ENCODE measurements around the gene UBP1. TPM values are rescaled to one million over a fixed set of nuclear protein-coding genes. Genes with fewer than 3 reads are reported as not detected.
"Not testable (repeated sequence)": the region's sequence is repeated elsewhere in the genome, so short reads cannot be mapped to it uniquely, and the experiment has no call there.

Gene UBP1
- total RNA-seq, 1 donor from 2014 or later = 74.1 TPM

GRCh38 chr3:33433843-33434242, 6.4 kb downstream of the UBP1 start:
- peaks cover 28% of the 10 kb centered on the region for H3K4me1 ChIP-seq

GRCh38 chr3:33430571-33430970, 9.6 kb downstream of the UBP1 start:
- Mint-ChIP-seq H3K4me1 (peaks cover 43% of the 10 kb centered on the region), H3K4me3 (no peak overlapping the region), H3K9me3 (no peaks in the 10 kb centered on the region), H3K27me3 (ENCODE audit: insufficient read depth, low read depth) (peaks cover 3% of the 10 kb centered on the region), H3K36me3 (peaks cover 7% of the 10 kb centered on the region), H3K27ac (no peak overlapping the region)
- H3K4me1 ChIP-seq = peaks cover 40% of the 10 kb centered on the region
- TF ChIP-seq EZH2phosphoT487 (IDR thresholded peaks at IDR 0.05) = no peak
- TF ChIP-seq CTCF (IDR thresholded peaks at IDR 0.05) = no peak
- no peak for TF ChIP-seq EZH2 (IDR thresholded peaks at IDR 0.05)
- peaks cover 100% of the 10 kb centered on the region for H3K79me2 ChIP-seq (ENCODE audit: low read depth)
- H3K9ac ChIP-seq = no peak overlapping the region
- H3K36me3 ChIP-seq = no peaks in the 10 kb centered on the region
- H3K9me3 ChIP-seq (ENCODE audit: low read depth) = no peaks in the 10 kb centered on the region
- DNase-seq (ENCODE audit: low spot score) = peak; percentile 15
- H3K27me3 ChIP-seq = no peaks in the 10 kb centered on the region
- no peak overlapping the region for H2AFZ ChIP-seq (replicated peaks)
- H3K4me3 ChIP-seq = no peak overlapping the region
- H4K20me1 ChIP-seq (ENCODE audit: low read depth) = peaks cover 83% of the 10 kb centered on the region
- peaks cover 26% of the 10 kb centered on the region for H3F3A ChIP-seq (ENCODE audit: low read depth)
- peak overlapping the region; percentile 35 for H3K27ac ChIP-seq
- peak overlapping the region; percentile 25 for H3K4me2 ChIP-seq

More at GRCh38 chr3:33433843-33434242, 6.4 kb downstream of the UBP1 start:
- no peaks in the 10 kb centered on the region for H3K36me3 ChIP-seq
- Mint-ChIP-seq H3K36me3 (peaks cover 1% of the 10 kb centered on the region), H3K9me3 (no peaks in the 10 kb centered on the region), H3K27ac (no peak overlapping the region), H3K4me1 (peaks cover 37% of the 10 kb centered on the region), H3K27me3 (ENCODE audit: insufficient read depth, low read depth) (peaks cover 6% of the 10 kb centered on the region), H3K4me3 (no peak overlapping the region)
- no peak for TF ChIP-seq EZH2phosphoT487 (IDR thresholded peaks at IDR 0.05)
- no peak for TF ChIP-seq EZH2 (IDR thresholded peaks at IDR 0.05)
- TF ChIP-seq CTCF (IDR thresholded peaks at IDR 0.05) = no peak
- no peak overlapping the region for H3K9ac ChIP-seq
- no peak for DNase-seq (ENCODE audit: low spot score)
- H3K4me3 ChIP-seq = no peak overlapping the region
- peaks cover 83% of the 10 kb centered on the region for H4K20me1 ChIP-seq (ENCODE audit: low read depth)
- no peaks in the 10 kb centered on the region for H3K9me3 ChIP-seq (ENCODE audit: low read depth)
- no peak overlapping the region for H2AFZ ChIP-seq (replicated peaks)
- no peak overlapping the region for H3K4me2 ChIP-seq
- peaks cover 100% of the 10 kb centered on the region for H3K79me2 ChIP-seq (ENCODE audit: low read depth)
- no peak overlapping the region for H3K27ac ChIP-seq
- H3K27me3 ChIP-seq = no peaks in the 10 kb centered on the region
- H3F3A ChIP-seq (ENCODE audit: low read depth) = peaks cover 5% of the 10 kb centered on the region

- Mint-ChIP-seq H3K4me1 (peaks cover 48% of the 10 kb centered on the region), H3K9me3 (no peaks in the 10 kb centered on the region), H3K4me3 (no peak overlapping the region), H3K27ac (no peak overlapping the region), H3K36me3 (peaks cover 7% of the 10 kb centered on the region), H3K27me3 (ENCODE audit: insufficient read depth, low read depth) (peaks cover 3% of the 10 kb centered on the region)
- no peaks in the 10 kb centered on the region for H3K36me3 ChIP-seq
- no peaks in the 10 kb centered on the region for H3K27me3 ChIP-seq
- H3K4me1 ChIP-seq = peaks cover 45% of the 10 kb centered on the region
- no peak overlapping the region for H2AFZ ChIP-seq (replicated peaks)
- H3F3A ChIP-seq (ENCODE audit: low read depth) = peaks cover 26% of the 10 kb centered on the region
- H3K27ac ChIP-seq = no peak overlapping the region
- no peaks in the 10 kb centered on the region for H3K9me3 ChIP-seq (ENCODE audit: low read depth)
- peaks cover 83% of the 10 kb centered on the region for H4K20me1 ChIP-seq (ENCODE audit: low read depth)
- no peak overlapping the region for H3K9ac ChIP-seq
- no peak for TF ChIP-seq EZH2 (IDR thresholded peaks at IDR 0.05)
- H3K4me2 ChIP-seq = no peak overlapping the region
- no peak for DNase-seq (ENCODE audit: low spot score)
- H3K4me3 ChIP-seq = no peak overlapping the region
- peaks cover 100% of the 10 kb centered on the region for H3K79me2 ChIP-seq (ENCODE audit: low read depth)
Measured at GRCh38 chr3:33430061-33430460, 10.1 kb downstream of the UBP1 start.

GRCh38 chr3:33429306-33429705, 10.9 kb downstream of the UBP1 start:
- H3K9me3 Mint-ChIP-seq; H3K36me3 Mint-ChIP-seq; H3K4me2 ChIP-seq; H3K27me3 ChIP-seq; H3K9ac ChIP-seq; H2AFZ ChIP-seq (replicated peaks); H3K4me3 Mint-ChIP-seq; H3K27me3 Mint-ChIP-seq (ENCODE audit: insufficient read depth, low read depth); H3K36me3 ChIP-seq; H3K4me3 ChIP-seq; DNase-seq (ENCODE audit: low spot score); H3K9me3 ChIP-seq (ENCODE audit: low read depth); H3K27ac ChIP-seq; H3K27ac Mint-ChIP-seq: not testable (repeated sequence)
- H3K4me1 ChIP-seq = peaks cover 49% of the 10 kb centered on the region
- H3K79me2 ChIP-seq (ENCODE audit: low read depth) = peaks cover 100% of the 10 kb centered on the region
- H4K20me1 ChIP-seq (ENCODE audit: low read depth) = peaks cover 91% of the 10 kb centered on the region
- H3K4me1 Mint-ChIP-seq = peaks cover 50% of the 10 kb centered on the region
- peaks cover 26% of the 10 kb centered on the region for H3F3A ChIP-seq (ENCODE audit: low read depth)
